Transverse colon (tissue), 4 donors: ENCODE measurements around the gene GET3.

Experiments used
- EP300 ChIP-seq: sonication (generic); formaldehyde crosslinking; IDR thresholded peaks from one replicate; pipeline ENCODE4 v1.6.1; 2017; ENCODE audit warnings: antibody characterized with exemption, low read depth
- POLR2A ChIP-seq: fragments of 450-650 bp; IDR thresholded peaks from one replicate; pipeline ENCODE4 v1.6.1; 2016; ENCODE audit warnings: antibody characterized with exemption, mild to moderate bottlenecking, moderate library complexity
- POLR2AphosphoS5 ChIP-seq, 3 donors: sonication (generic); formaldehyde crosslinking; IDR thresholded peaks; one replicate each; pipeline ENCODE4 v1.6.1; 2016; ENCODE audit warnings: antibody characterized with exemption in 3 of 3
- TF ChIP-seq, protein P1 (sequence below), 5 experiments: fragments of 200-600 bp in 3 of 5; fragments of 450-650 bp in 2 of 5; sonication (generic) in 3 of 5; IDR thresholded peaks; 1 replicate in 2 of 5; 2 replicates in 3 of 5; pipeline ENCODE4 v1.5.1; 2016 to 2017; ENCODE audit warnings: antibody characterized with exemption in 5 of 5, inconsistent platforms in 3 of 5, mild to moderate bottlenecking in 2 of 5, moderate library complexity in 1 of 5

DNA sequence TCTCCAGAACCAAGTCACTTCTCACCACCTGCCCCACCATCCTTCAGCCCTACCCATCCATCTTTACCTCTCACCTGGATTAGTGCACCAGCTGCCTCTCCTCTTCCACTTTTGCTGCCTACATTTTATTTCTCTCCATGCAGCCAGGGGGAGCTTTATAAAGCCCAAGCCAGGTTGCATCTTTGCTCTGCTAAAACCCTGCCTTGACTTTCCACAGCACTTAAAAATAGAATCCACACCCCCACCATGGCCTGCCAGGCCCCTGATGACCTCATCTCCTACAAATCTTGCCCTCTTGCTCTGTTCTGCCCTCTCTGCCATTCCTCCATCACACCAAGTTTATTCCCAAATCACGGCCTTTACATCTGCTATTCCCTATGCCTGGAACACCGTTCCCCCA lies 36.3 kb downstream of the GET3 start:
- TF ChIP-seq, protein P1, sequence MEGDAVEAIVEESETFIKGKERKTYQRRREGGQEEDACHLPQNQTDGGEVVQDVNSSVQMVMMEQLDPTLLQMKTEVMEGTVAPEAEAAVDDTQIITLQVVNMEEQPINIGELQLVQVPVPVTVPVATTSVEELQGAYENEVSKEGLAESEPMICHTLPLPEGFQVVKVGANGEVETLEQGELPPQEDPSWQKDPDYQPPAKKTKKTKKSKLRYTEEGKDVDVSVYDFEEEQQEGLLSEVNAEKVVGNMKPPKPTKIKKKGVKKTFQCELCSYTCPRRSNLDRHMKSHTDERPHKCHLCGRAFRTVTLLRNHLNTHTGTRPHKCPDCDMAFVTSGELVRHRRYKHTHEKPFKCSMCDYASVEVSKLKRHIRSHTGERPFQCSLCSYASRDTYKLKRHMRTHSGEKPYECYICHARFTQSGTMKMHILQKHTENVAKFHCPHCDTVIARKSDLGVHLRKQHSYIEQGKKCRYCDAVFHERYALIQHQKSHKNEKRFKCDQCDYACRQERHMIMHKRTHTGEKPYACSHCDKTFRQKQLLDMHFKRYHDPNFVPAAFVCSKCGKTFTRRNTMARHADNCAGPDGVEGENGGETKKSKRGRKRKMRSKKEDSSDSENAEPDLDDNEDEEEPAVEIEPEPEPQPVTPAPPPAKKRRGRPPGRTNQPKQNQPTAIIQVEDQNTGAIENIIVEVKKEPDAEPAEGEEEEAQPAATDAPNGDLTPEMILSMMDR (IDR thresholded peaks at IDR 0.05), result no peak
- no peak for TF ChIP-seq POLR2A
- TF ChIP-seq POLR2AphosphoS5 (IDR thresholded peaks at IDR 0.05), result no peak
- TF ChIP-seq EP300, result no peak
